GM15510 (cell line): ENCODE results near the gene ASXL1.

Experiments used
- POLR2A ChIP-seq: IDR thresholded peaks from 3 replicates; pipeline ENCODE4 v1.6.1; 2011; ENCODE audit warnings: borderline replicate concordance; ENCODE audit not compliant: insufficient read length; ENCODE audit errors: extremely low read depth

ASXL1 gene

GRCh38 chr20:32357869-32358631 lies at the start of gene ASXL1:
Gene ASXL1, plus strand, starts transcription at chr20:32358331. Its CDS starts 445 bp downstream, at chr20:32358776.
- peak; percentile 64 for TF ChIP-seq POLR2A

GRCh38 chr20:32312718-32313424 lies 45.3 kb upstream of the ASXL1 start:
- no peak for TF ChIP-seq POLR2A

GRCh38 chr20:32314768-32315167 lies 43.4 kb upstream of the ASXL1 start:
- no peak for TF ChIP-seq POLR2A

GRCh38 chr20:32315399-32315798 lies 42.7 kb upstream of the ASXL1 start:
- TF ChIP-seq POLR2A, result no peak

- no peak for TF ChIP-seq POLR2A
Measured at GRCh38 chr20:32315891-32316290, 42.2 kb upstream of the ASXL1 start.

GRCh38 chr20:32316667-32317066 lies 41.5 kb upstream of the ASXL1 start:
- TF ChIP-seq POLR2A, result no peak

GRCh38 chr20:32319100-32319499 lies 39.0 kb upstream of the ASXL1 start:
- TF ChIP-seq POLR2A, result no peak

- TF ChIP-seq POLR2A, result no peak
Measured at GRCh38 chr20:32320305-32320704, 37.8 kb upstream of the ASXL1 start.

GRCh38 chr20:32321390-32321789 lies 36.7 kb upstream of the ASXL1 start:
- no peak for TF ChIP-seq POLR2A

GRCh38 chr20:32325706-32326503 lies 32.2 kb upstream of the ASXL1 start:
- TF ChIP-seq POLR2A, result no peak

GRCh38 chr20:32326504-32326845 lies 31.7 kb upstream of the ASXL1 start:
- TF ChIP-seq POLR2A, result no peak

GRCh38 chr20:32327087-32327681 lies 30.9 kb upstream of the ASXL1 start:
- TF ChIP-seq POLR2A, result no peak

- no peak for TF ChIP-seq POLR2A
Measured at GRCh38 chr20:32329817-32330554, 28.1 kb upstream of the ASXL1 start.

GRCh38 chr20:32330555-32330897 lies 27.6 kb upstream of the ASXL1 start:
- no peak for TF ChIP-seq POLR2A
